Measurements from ENCODE around the gene NLRC5.
"Not testable (repeated sequence)": the region's sequence is repeated elsewhere in the genome, so short reads cannot be mapped to it uniquely, and the experiment has no call there.

Gene NLRC5

DNA sequence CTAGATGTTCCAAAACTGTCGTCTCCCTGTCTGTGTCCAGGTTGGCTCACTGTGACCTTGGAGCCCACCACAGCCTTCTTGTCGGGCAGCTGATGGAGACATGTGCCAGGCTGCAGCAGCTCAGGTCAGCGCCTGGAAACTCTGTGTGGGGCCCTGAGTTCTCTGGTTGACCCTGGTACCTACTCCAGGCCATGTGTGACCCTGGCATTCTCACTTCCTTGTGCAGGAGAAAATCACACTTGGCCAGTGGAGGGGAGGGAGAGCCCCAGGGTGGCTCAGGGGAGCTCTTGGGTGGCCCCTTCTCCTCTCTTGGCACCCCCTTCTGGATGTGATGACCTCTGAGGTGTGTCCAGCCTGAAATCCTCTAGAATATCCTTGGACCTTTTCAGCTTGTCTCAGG is 78.0 kb downstream of the NLRC5 start:
- H3K79me2 ChIP-seq, result no peaks in the 10 kb centered on the region

DNA sequence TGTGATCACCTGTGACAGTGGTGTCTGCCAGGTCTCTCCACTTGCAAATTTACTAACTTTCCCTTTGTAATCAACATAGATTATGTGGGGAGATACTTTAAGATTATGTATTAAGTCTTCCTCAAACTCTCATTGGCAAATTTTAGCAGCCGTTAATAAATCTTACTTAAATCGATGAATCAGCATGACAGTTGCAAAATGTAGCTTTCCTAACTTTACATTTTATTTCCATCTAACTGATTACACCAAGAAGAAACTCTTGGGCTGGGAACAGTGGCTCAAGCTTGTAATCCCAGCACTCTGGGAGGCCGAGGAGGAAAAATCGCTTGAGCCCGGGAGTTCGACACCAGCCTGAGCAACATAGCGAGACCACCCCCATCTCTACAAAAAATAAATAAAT is 79.7 kb downstream of the NLRC5 start:
- Histone ChIP-seq H3K79me2 (no peaks in the 10 kb centered on the region), H3K4me3 (ENCODE audit: low read depth, low read length) (no peak overlapping the region), H3K27ac (no peak overlapping the region), H3K4me1 (no peaks in the 10 kb centered on the region), H3K9ac (no peak overlapping the region), H3K27me3 (ENCODE audit: control insufficient read depth, insufficient read depth, low read length) (no peaks in the 10 kb centered on the region), H3K9me3 (ENCODE audit: control insufficient read depth, low read length) (no peaks in the 10 kb centered on the region), H3K36me3 (ENCODE audit: control insufficient read depth, insufficient read depth, low read length) (no peaks in the 10 kb centered on the region), H3K4me2 (ENCODE audit: low read length) (no peak overlapping the region), H2AFZ (no peak overlapping the region)
- TF ChIP-seq, protein P1, sequence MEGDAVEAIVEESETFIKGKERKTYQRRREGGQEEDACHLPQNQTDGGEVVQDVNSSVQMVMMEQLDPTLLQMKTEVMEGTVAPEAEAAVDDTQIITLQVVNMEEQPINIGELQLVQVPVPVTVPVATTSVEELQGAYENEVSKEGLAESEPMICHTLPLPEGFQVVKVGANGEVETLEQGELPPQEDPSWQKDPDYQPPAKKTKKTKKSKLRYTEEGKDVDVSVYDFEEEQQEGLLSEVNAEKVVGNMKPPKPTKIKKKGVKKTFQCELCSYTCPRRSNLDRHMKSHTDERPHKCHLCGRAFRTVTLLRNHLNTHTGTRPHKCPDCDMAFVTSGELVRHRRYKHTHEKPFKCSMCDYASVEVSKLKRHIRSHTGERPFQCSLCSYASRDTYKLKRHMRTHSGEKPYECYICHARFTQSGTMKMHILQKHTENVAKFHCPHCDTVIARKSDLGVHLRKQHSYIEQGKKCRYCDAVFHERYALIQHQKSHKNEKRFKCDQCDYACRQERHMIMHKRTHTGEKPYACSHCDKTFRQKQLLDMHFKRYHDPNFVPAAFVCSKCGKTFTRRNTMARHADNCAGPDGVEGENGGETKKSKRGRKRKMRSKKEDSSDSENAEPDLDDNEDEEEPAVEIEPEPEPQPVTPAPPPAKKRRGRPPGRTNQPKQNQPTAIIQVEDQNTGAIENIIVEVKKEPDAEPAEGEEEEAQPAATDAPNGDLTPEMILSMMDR (IDR thresholded peaks at IDR 0.05), result no peak

More for the DNA sequence above, 78.0 kb downstream of the NLRC5 start:
- Histone ChIP-seq H3K36me3 (ENCODE audit: control insufficient read depth, insufficient read depth, low read length) (no peaks in the 10 kb centered on the region), H3K9me3 (ENCODE audit: control insufficient read depth, low read length) (no peaks in the 10 kb centered on the region), H3K27ac (no peak overlapping the region), H3K4me2 (ENCODE audit: low read length) (no peak overlapping the region), H2AFZ (no peak overlapping the region), H3K27me3 (ENCODE audit: control insufficient read depth, insufficient read depth, low read length) (no peaks in the 10 kb centered on the region), H3K4me3 (ENCODE audit: low read depth, low read length) (no peak overlapping the region), H3K4me1 (no peaks in the 10 kb centered on the region), H3K9ac (no peak overlapping the region)
- TF ChIP-seq, protein P1 (IDR thresholded peaks at IDR 0.05), result no peak

DNA sequence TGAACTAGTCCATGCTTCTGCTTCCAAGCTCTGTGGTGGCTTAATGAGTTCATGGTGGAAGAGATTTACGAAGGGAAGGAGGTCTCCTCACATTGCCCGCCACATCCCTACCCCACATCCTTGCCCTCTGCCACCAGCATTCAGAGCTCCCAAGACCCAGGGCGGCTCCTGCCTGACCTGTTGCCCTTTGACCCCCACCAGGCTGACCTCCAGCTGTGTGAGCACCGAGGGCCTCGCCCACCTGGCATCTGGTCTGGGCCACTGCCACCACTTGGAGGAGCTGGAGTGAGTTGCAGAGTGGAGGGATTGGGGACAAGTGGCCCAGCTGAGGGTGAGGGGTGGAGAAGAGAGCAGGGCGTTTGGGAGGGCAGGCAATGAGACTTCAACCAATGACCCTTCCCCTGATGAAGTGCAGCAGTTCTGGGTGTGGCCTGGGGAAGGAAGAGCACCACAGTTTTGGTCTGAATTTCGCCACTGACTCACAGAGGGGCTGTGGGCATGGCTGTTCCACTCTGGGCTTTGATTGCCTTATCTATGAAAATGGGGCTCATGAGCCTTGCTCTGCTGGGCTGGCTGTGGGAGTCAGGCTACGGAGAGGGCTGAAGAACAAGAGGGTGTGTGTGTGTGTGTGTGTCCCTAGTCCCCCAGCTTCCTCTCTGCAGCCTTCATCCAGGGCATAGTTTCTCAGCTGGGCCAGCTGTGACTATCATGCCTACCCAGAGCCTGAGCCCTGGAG is 80.4 kb downstream of the NLRC5 start:
- no peaks in the 10 kb centered on the region for H3K79me2 ChIP-seq
- no peaks in the 10 kb centered on the region for H3K9me3 ChIP-seq (ENCODE audit: control insufficient read depth, low read length)
- H2AFZ ChIP-seq, result no peak overlapping the region
- no peak overlapping the region for H3K4me3 ChIP-seq (ENCODE audit: low read depth, low read length)
- TF ChIP-seq, protein P1 (IDR thresholded peaks at IDR 0.05), result no peak
- H3K27me3 ChIP-seq (ENCODE audit: control insufficient read depth, insufficient read depth, low read length), result no peaks in the 10 kb centered on the region
- no peaks in the 10 kb centered on the region for H3K4me1 ChIP-seq
- no peak overlapping the region for H3K27ac ChIP-seq
- no peaks in the 10 kb centered on the region for H3K36me3 ChIP-seq (ENCODE audit: control insufficient read depth, insufficient read depth, low read length)
- H3K4me2 ChIP-seq (ENCODE audit: low read length), result no peak overlapping the region
- H3K9ac ChIP-seq, result no peak overlapping the region

DNA sequence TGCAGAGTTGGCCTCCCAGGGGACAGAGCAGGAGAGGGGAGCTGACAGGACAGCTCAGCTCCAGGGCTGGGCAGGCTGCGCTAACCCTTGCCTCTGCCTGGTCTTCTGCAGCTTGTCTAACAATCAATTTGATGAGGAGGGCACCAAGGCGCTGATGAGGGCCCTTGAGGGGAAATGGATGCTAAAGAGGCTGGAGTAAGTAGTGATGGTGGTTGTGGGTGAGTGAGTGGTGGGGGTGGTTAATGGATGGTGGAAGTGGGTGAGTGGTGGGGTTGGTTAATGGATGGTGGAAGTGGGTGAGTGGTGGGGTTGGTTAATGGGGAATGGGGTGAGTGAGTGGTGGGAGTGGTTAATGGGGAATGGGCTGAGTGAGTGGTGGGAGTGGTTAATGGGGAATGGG is 81.1 kb downstream of the NLRC5 start:
- Histone ChIP-seq H3K4me3 (ENCODE audit: low read depth, low read length) (no peak overlapping the region), H2AFZ (no peak overlapping the region), H3K27ac (no peak overlapping the region), H3K9ac (no peak overlapping the region), H3K36me3 (ENCODE audit: control insufficient read depth, insufficient read depth, low read length) (no peaks in the 10 kb centered on the region), H3K9me3 (ENCODE audit: control insufficient read depth, low read length) (no peaks in the 10 kb centered on the region), H3K79me2 (no peaks in the 10 kb centered on the region), H3K4me1 (no peaks in the 10 kb centered on the region), H3K27me3 (ENCODE audit: control insufficient read depth, insufficient read depth, low read length) (no peaks in the 10 kb centered on the region), H3K4me2 (ENCODE audit: low read length) (no peak overlapping the region)
- TF ChIP-seq, protein P1 (IDR thresholded peaks at IDR 0.05), result no peak

DNA sequence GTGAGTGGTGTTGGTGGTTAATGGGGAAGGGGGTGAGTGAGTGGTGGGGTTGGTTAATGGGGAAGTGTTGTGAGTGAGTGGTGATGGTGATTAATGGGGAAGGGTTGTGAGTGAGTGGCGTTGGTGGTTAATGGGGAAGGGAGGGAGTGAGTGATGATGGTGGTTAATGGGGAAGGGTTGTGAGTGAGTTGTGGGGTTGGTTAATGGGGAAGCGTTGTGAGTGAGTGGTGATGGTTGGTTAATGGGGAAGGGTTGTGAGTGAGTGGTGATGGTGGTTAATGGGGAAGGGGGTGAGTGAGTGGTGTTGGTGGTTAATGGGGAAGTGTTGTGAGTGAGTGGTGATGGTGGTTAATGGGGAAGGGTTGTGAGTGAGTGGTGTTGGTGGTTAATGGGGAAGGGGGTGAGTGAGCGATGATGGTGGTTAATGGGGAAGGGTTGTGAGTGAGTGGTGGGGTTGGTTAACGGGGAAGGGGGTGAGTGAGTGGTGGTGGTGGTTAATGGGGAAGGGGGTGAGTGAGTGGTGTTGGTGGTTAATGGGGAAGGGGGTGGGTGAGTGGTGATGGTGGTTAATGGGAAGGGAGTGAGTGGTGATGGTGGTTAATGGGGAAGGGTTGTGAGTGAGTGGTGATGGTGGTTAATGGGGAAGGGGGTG is 81.8 kb downstream of the NLRC5 start:
- not testable (repeated sequence) for H3K9ac ChIP-seq; H2AFZ ChIP-seq; H3K4me1 ChIP-seq; H3K27ac ChIP-seq; H3K27me3 ChIP-seq (ENCODE audit: control insufficient read depth, insufficient read depth, low read length); H3K79me2 ChIP-seq; H3K9me3 ChIP-seq (ENCODE audit: control insufficient read depth, low read length); H3K4me3 ChIP-seq (ENCODE audit: low read depth, low read length); H3K4me2 ChIP-seq (ENCODE audit: low read length); H3K36me3 ChIP-seq (ENCODE audit: control insufficient read depth, insufficient read depth, low read length)
